ENCODE results near the gene CAVIN2. TPM values are rescaled to one million over a fixed set of nuclear protein-coding genes. Genes with fewer than 3 reads are reported as not detected.

The CAVIN2 gene
- total RNA-seq (2012; rRNA removed) = 19.8 and 32.8 TPM in 2 replicates

- Histone ChIP-seq H3K4me3 (ENCODE audit: low read length) (peak within 1 kb of the TSS; percentile 78), H3K9me3 (replicated peaks; ENCODE audit: low read length) (no peaks in the 10 kb centered on the region), H3K9ac (ENCODE audit: low read depth, low read length) (peak within 1 kb of the TSS; percentile 80), H3K36me3 (ENCODE audit: insufficient read depth, low read length) (peaks cover 3% of the 10 kb centered on the region), H3K4me1 (ENCODE audit: control insufficient read depth, insufficient read depth, low read length) (peaks cover 40% of the 10 kb centered on the region), H3K27me3 (ENCODE audit: control insufficient read depth, insufficient read depth, low read length) (no peaks in the 10 kb centered on the region), H3K4me2 (ENCODE audit: low read length) (peak within 1 kb of the TSS; percentile 91)
Observed at GRCh38 chr2:191846515-191847476, at the start of gene CAVIN2. TSS of gene CAVIN2 (minus strand) at chr2:191847088. CDS start at chr2:191846925, 163 bp downstream.

GRCh38 chr2:191895743-191896142, 48.9 kb upstream of the CAVIN2 start:
- H3K4me2 ChIP-seq (ENCODE audit: low read length) = no peak overlapping the region
- H3K9ac ChIP-seq (ENCODE audit: low read depth, low read length) = no peak overlapping the region
- H3K4me3 ChIP-seq (ENCODE audit: low read length) = no peak overlapping the region
- H3K9me3 ChIP-seq (replicated peaks; ENCODE audit: low read length) = no peaks in the 10 kb centered on the region
- H3K27me3 ChIP-seq (ENCODE audit: control insufficient read depth, insufficient read depth, low read length) = no peaks in the 10 kb centered on the region
- peaks cover 51% of the 10 kb centered on the region for H3K4me1 ChIP-seq (ENCODE audit: control insufficient read depth, insufficient read depth, low read length)
- no peaks in the 10 kb centered on the region for H3K36me3 ChIP-seq (ENCODE audit: insufficient read depth, low read length)

GRCh38 chr2:191895195-191895594, 48.3 kb upstream of the CAVIN2 start:
- Histone ChIP-seq H3K4me2 (ENCODE audit: low read length) (peak overlapping the region; percentile 61), H3K36me3 (ENCODE audit: insufficient read depth, low read length) (no peaks in the 10 kb centered on the region), H3K9me3 (replicated peaks; ENCODE audit: low read length) (no peaks in the 10 kb centered on the region), H3K4me1 (ENCODE audit: control insufficient read depth, insufficient read depth, low read length) (peaks cover 51% of the 10 kb centered on the region), H3K27me3 (ENCODE audit: control insufficient read depth, insufficient read depth, low read length) (no peaks in the 10 kb centered on the region), H3K4me3 (ENCODE audit: low read length) (peak overlapping the region; percentile 36), H3K9ac (ENCODE audit: low read depth, low read length) (no peak overlapping the region)

- Histone ChIP-seq H3K9me3 (replicated peaks; ENCODE audit: low read length) (no peaks in the 10 kb centered on the region), H3K4me3 (ENCODE audit: low read length) (peak overlapping the region; percentile 36), H3K4me1 (ENCODE audit: control insufficient read depth, insufficient read depth, low read length) (peaks cover 46% of the 10 kb centered on the region), H3K36me3 (ENCODE audit: insufficient read depth, low read length) (no peaks in the 10 kb centered on the region), H3K9ac (ENCODE audit: low read depth, low read length) (peak overlapping the region; percentile 32), H3K27me3 (ENCODE audit: control insufficient read depth, insufficient read depth, low read length) (no peaks in the 10 kb centered on the region), H3K4me2 (ENCODE audit: low read length) (peak overlapping the region; percentile 61)
Observed at GRCh38 chr2:191894681-191895147, 47.8 kb upstream of the CAVIN2 start.

GRCh38 chr2:191892391-191892790, 45.5 kb upstream of the CAVIN2 start:
- H3K4me3 ChIP-seq (ENCODE audit: low read length) = no peak overlapping the region
- no peak overlapping the region for H3K9ac ChIP-seq (ENCODE audit: low read depth, low read length)
- no peaks in the 10 kb centered on the region for H3K9me3 ChIP-seq (replicated peaks; ENCODE audit: low read length)
- H3K36me3 ChIP-seq (ENCODE audit: insufficient read depth, low read length) = no peaks in the 10 kb centered on the region
- H3K27me3 ChIP-seq (ENCODE audit: control insufficient read depth, insufficient read depth, low read length) = no peaks in the 10 kb centered on the region
- peak overlapping the region; percentile 55 for H3K4me2 ChIP-seq (ENCODE audit: low read length)
- H3K4me1 ChIP-seq (ENCODE audit: control insufficient read depth, insufficient read depth, low read length) = peaks cover 31% of the 10 kb centered on the region

GRCh38 chr2:191891656-191892055, 44.8 kb upstream of the CAVIN2 start:
- no peaks in the 10 kb centered on the region for H3K27me3 ChIP-seq (ENCODE audit: control insufficient read depth, insufficient read depth, low read length)
- no peaks in the 10 kb centered on the region for H3K9me3 ChIP-seq (replicated peaks; ENCODE audit: low read length)
- no peak overlapping the region for H3K9ac ChIP-seq (ENCODE audit: low read depth, low read length)

GRCh38 chr2:191889931-191890330, 43.0 kb upstream of the CAVIN2 start:
- H3K27me3 ChIP-seq (ENCODE audit: control insufficient read depth, insufficient read depth, low read length) = no peaks in the 10 kb centered on the region

More at GRCh38 chr2:191891656-191892055, 44.8 kb upstream of the CAVIN2 start:
- no peak overlapping the region for H3K4me3 ChIP-seq (ENCODE audit: low read length)
- H3K36me3 ChIP-seq (ENCODE audit: insufficient read depth, low read length) = no peaks in the 10 kb centered on the region
- H3K4me1 ChIP-seq (ENCODE audit: control insufficient read depth, insufficient read depth, low read length) = peaks cover 28% of the 10 kb centered on the region
- no peak overlapping the region for H3K4me2 ChIP-seq (ENCODE audit: low read length)

GRCh38 chr2:191888400-191889166, 41.7 kb upstream of the CAVIN2 start:
- Histone ChIP-seq H3K27me3 (ENCODE audit: control insufficient read depth, insufficient read depth, low read length) (no peaks in the 10 kb centered on the region), H3K9me3 (replicated peaks; ENCODE audit: low read length) (no peaks in the 10 kb centered on the region), H3K4me1 (ENCODE audit: control insufficient read depth, insufficient read depth, low read length) (peaks cover 5% of the 10 kb centered on the region), H3K4me3 (ENCODE audit: low read length) (no peak overlapping the region), H3K36me3 (ENCODE audit: insufficient read depth, low read length) (no peaks in the 10 kb centered on the region), H3K9ac (ENCODE audit: low read depth, low read length) (no peak overlapping the region), H3K4me2 (ENCODE audit: low read length) (no peak overlapping the region)

More at GRCh38 chr2:191889931-191890330, 43.0 kb upstream of the CAVIN2 start:
- Histone ChIP-seq H3K9me3 (replicated peaks; ENCODE audit: low read length) (no peaks in the 10 kb centered on the region), H3K36me3 (ENCODE audit: insufficient read depth, low read length) (no peaks in the 10 kb centered on the region), H3K4me2 (ENCODE audit: low read length) (no peak overlapping the region), H3K4me3 (ENCODE audit: low read length) (no peak overlapping the region), H3K9ac (ENCODE audit: low read depth, low read length) (no peak overlapping the region), H3K4me1 (ENCODE audit: control insufficient read depth, insufficient read depth, low read length) (peaks cover 16% of the 10 kb centered on the region)

GRCh38 chr2:191885650-191886049, 38.8 kb upstream of the CAVIN2 start:
- Histone ChIP-seq H3K4me2 (ENCODE audit: low read length) (no peak overlapping the region), H3K9me3 (replicated peaks; ENCODE audit: low read length) (no peaks in the 10 kb centered on the region), H3K36me3 (ENCODE audit: insufficient read depth, low read length) (no peaks in the 10 kb centered on the region), H3K4me1 (ENCODE audit: control insufficient read depth, insufficient read depth, low read length) (no peaks in the 10 kb centered on the region), H3K4me3 (ENCODE audit: low read length) (no peak overlapping the region), H3K9ac (ENCODE audit: low read depth, low read length) (no peak overlapping the region), H3K27me3 (ENCODE audit: control insufficient read depth, insufficient read depth, low read length) (no peaks in the 10 kb centered on the region)

- Histone ChIP-seq H3K9ac (ENCODE audit: low read depth, low read length) (no peak overlapping the region), H3K9me3 (replicated peaks; ENCODE audit: low read length) (no peaks in the 10 kb centered on the region), H3K27me3 (ENCODE audit: control insufficient read depth, insufficient read depth, low read length) (no peaks in the 10 kb centered on the region), H3K4me1 (ENCODE audit: control insufficient read depth, insufficient read depth, low read length) (no peaks in the 10 kb centered on the region), H3K4me3 (ENCODE audit: low read length) (no peak overlapping the region), H3K36me3 (ENCODE audit: insufficient read depth, low read length) (no peaks in the 10 kb centered on the region), H3K4me2 (ENCODE audit: low read length) (no peak overlapping the region)
Observed at GRCh38 chr2:191885098-191885497, 38.2 kb upstream of the CAVIN2 start.
